GM18868 (cell line): Measurements from ENCODE around the gene NDUFV1.
"Not testable (repeated sequence)": the region's sequence is repeated elsewhere in the genome, so short reads cannot be mapped to it uniquely, and the experiment has no call there.

Experiments
- ATAC-seq: cut with Tn5 transposase; IDR thresholded peaks from one replicate; pipeline ENCODE4 v1.9.1; 2021; ENCODE audit warnings: mild to moderate bottlenecking, moderate library complexity; ENCODE audit not compliant: unreplicated experiment

The NDUFV1 gene

DNA sequence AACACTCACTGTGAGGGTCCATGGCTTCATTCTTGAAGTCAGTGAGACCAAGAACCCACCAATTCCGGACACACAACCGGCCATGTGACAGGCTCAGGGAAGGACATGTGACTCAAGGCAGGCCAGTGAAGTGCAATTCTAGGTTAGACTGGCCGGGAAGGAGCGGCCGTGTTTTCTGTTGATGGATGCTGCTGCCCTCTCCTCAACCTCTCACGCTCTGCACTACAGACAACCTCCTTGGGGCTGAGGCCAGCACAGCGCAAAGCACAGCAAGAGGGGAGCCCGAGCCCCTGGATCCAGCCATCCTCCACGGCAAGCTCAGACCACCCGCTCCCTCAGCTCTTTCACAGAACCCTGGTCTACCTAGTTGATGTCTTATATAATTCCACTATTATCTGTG, 20.2 kb downstream of the NDUFV1 start:
- no peak for ATAC-seq

GRCh38 chr11:67627441-67627811, 20.7 kb downstream of the NDUFV1 start:
- no peak for ATAC-seq

DNA sequence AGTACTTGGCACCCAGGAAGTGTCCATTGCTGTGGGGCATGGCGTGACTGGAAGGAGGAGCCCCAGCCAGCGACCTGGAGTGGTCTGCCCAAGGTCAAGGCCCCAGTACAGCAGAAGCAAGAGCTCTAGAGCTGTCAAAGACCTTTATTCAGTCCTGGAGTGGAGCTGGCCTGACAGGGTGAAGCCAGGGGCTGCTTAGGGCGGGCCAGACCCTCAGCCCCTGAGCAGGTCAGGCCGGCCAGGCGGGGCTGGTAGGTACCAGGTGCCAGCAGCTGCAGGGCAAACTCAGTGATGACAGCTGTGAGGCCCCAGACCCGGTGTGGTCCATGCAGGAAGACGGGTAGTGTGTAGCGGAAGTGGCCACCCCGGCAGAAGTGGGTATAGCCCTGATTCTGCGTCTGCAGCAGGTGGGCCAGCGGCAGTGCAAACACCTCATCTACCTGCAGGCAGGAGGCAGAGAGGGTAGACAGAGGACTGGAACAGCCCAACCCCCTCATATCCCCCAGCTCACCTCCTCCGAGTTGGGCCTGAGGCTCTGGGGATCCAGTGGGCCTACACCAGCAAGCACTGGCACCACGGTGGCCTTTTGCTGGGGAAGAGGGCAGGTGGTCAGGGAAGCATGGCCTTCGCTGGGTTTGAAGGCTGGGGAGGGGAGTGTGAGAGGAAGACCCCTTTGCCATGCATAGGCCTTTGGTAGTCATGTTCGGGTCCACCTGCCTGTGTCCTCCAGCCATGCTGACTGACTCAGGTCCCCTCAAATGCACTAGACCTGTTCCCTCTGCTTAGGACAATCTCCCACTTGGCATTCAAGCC, 21.3 kb downstream of the NDUFV1 start:
- ATAC-seq, result no peak

GRCh38 chr11:67628710-67629385, 22.1 kb downstream of the NDUFV1 start:
- ATAC-seq, result no peak

DNA sequence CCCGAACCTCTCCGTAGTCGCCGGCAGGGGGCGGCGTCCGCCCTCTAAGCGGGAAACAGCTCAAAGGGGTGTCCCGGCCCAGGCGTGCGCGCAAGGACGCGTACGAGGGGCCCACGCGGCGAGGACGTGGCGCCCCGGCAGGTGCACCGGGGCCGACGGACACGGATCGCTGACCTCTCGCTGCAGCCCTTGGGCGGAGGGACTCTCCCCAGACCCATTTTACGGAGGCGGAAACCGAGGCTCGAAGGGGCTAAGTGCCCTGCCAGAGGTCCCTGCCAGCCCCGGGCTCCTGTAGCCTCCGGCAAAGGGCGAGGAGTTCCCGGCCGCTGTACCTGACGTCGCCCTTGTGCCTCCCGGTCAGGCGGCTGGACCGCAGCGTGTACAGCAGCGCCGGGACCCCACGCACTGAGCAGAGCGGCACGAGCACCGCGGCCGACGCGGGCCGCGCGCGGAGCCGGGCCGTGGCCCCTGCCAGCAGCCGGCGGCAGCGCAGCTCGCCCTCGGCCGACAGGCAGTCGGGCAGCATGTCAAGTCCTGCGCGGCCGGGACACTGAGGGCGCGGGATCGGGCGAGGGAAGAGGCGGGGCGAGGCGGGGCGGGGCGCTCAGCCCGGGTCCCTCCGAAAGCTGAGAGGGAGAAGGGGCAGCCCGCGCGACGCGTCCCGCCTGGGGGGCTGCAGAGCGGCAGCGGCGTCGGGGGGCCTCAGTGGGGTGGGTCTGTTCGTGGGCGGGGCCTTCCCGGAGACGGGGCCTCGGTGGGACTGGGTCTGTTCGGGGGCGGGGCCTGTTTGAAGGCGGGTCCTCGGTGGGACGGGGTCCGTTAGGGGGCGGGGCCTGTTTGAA, 22.9 kb downstream of the NDUFV1 start, which contains the start of gene NUDT8:
TSS of gene NUDT8 (minus strand) at position 552 of the 842 bp plus-strand sequence. CDS start at position 526, 26 bp downstream.
- peak; percentile 43 for ATAC-seq

GRCh38 chr11:67630228-67630942, 23.6 kb downstream of the NDUFV1 start:
- peak; percentile 64 for ATAC-seq

- no peak for ATAC-seq
Observed at GRCh38 chr11:67630943-67631331, 24.2 kb downstream of the NDUFV1 start.

DNA sequence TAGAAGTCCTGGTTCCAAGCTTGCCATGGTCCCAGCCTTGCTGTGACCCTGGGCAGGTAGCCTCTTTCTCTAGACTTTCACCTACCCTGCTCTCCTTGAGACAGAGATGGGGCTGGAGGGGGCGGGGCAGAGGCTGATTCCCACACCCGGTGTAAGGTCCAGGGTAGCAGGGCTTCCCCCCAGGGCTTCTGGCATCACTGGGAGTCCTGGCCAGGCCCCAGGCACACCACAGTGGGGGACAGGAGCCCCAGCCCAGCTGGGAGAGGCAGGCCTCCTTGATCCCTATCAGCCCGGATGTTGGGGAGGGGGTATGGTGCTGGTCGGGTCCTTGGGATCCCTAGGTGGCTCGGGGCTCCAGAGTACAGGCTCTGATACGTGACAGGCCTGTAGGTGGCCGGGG, 24.7 kb downstream of the NDUFV1 start:
- no peak for ATAC-seq

DNA sequence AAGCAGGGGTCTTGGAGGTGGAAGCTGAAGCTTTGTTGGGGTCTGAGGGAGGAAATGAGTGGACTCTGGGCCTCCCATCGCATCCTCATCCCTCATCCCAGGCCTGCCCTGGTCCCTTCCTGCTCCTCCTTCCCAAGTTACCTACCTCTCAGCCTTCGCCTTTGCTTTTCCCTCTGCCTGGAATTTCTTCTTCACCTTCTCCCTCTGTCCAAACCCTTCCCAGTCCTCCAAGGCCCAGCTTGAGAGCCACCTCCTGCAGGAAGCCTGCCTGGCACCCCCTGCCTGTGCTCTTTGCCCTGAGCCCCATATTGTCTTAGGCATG, 25.1 kb downstream of the NDUFV1 start:
- no peak for ATAC-seq

- no peak for ATAC-seq
Observed at GRCh38 chr11:67632175-67632981, 25.6 kb downstream of the NDUFV1 start.

- ATAC-seq, result no peak
Observed at GRCh38 chr11:67632982-67633755, 26.4 kb downstream of the NDUFV1 start.

DNA sequence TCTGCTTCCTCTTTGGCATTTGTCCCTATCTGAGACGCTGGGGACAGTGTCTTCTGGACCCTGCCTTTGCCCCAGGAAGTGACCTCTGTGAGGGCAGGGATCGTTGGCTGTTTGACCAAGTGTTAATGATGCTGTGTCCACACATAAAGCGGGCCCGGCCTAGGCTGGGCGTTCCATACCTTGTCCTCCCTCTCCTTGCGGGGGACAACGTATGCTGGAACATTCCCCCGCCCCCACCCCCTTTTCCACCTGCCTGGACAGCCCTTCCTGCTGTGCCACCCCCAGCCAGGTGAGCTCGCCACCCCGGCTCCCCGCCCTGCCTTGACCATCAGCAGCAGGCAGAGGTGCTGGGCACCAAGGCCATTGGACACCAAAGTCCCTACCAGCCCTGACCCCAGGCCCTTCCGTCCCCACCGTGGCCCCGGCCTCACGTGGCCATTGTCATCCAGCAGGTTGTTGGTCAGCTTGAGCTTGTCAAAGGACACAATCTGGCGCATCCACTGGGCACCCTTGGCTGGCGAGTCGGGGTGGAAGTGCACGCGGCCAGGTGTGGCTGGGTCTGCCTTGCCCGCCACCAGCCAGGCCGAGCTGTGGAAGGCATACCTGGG, 27.1 kb downstream of the NDUFV1 start:
- no peak for ATAC-seq

- ATAC-seq, result no peak
Observed at GRCh38 chr11:67634366-67635230, 27.9 kb downstream of the NDUFV1 start.

- ATAC-seq, result no peak
Observed at GRCh38 chr11:67635231-67635521, 28.4 kb downstream of the NDUFV1 start.

- no peak for ATAC-seq
Observed at GRCh38 chr11:67636962-67637361, 30.2 kb downstream of the NDUFV1 start.

DNA sequence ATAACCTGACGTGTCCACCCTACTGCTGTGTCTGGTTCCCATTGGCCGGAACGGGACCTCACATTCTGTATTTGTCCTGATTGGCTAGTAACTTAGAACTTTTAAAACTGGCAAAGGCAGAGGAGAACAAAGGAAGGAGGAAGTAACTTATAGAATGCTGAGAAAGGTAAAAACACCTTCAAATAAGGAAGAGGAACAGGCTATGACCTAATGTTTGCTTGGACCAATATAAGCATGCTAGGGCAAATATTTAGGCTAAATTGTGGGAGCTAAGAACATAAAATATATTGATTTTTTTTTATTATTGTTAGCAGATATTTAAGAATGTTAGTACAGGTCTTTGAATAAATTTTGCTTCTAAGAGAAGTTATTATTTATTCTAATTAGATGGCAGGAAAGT, 30.7 kb downstream of the NDUFV1 start:
- ATAC-seq, result not testable (repeated sequence)

GRCh38 chr11:67638535-67639437, 32.0 kb downstream of the NDUFV1 start:
- ATAC-seq, result no peak
